Osteocyte (in vitro differentiated cells): ENCODE measurements around the gene GRIK5. TPM values are rescaled to one million over a fixed set of nuclear protein-coding genes. Genes with fewer than 3 reads are reported as not detected.
"Not testable (repeated sequence)": the region's sequence is repeated elsewhere in the genome, so short reads cannot be mapped to it uniquely, and the experiment has no call there.

Experiments used
- DNase-seq: peaks from one replicate; pipeline ENCODE4 v3.0.0; 2021; ENCODE audit warnings: mixed read lengths; ENCODE audit not compliant: unreplicated experiment; ENCODE audit errors: extremely low spot score
- H3K27ac Mint-ChIP-seq: one replicate; pipeline ENCODE4 v1.8.0; 2021; ENCODE audit warnings: mild to moderate bottlenecking, mixed read lengths; ENCODE audit not compliant: unreplicated experiment
- H3K27me3 Mint-ChIP-seq: one replicate; pipeline ENCODE4 v1.8.0; 2021; ENCODE audit warnings: mixed read lengths; ENCODE audit not compliant: unreplicated experiment
- H3K36me3 Mint-ChIP-seq: one replicate; pipeline ENCODE4 v1.8.0; 2021; ENCODE audit warnings: mixed read lengths; ENCODE audit not compliant: unreplicated experiment
- H3K4me1 Mint-ChIP-seq: one replicate; pipeline ENCODE4 v1.8.0; 2021; ENCODE audit warnings: mixed read lengths; ENCODE audit not compliant: unreplicated experiment
- H3K4me3 Mint-ChIP-seq: one replicate; pipeline ENCODE4 v1.8.0; 2021; ENCODE audit warnings: mild to moderate bottlenecking, moderate library complexity, mixed read lengths; ENCODE audit not compliant: unreplicated experiment
- H3K9me3 Mint-ChIP-seq: one replicate; pipeline ENCODE4 v1.8.0; 2021; ENCODE audit warnings: mixed read lengths; ENCODE audit not compliant: unreplicated experiment
- CTCF ChIP-seq: fragments of 200-600 bp; sonication (generic); IDR thresholded peaks from 2 replicates; pipeline ENCODE4 v1.5.0; 2021; ENCODE audit warnings: antibody characterized with exemption, mild to moderate bottlenecking, moderate library complexity
- total RNA-seq: library from RNA; stranded (reverse); gene quantifications from 2 replicates; pipeline ENCODE4 v1.2.1, GENCODE V29; 2021

The GRIK5 gene
- total RNA-seq, 1 donor from 2014 or later: 0.38 TPM

- H3K4me1 Mint-ChIP-seq: peaks cover 8% of the 10 kb centered on the region
- peaks cover 3% of the 10 kb centered on the region for H3K36me3 Mint-ChIP-seq
- no peak overlapping the region for H3K27ac Mint-ChIP-seq
- H3K9me3 Mint-ChIP-seq: no peaks in the 10 kb centered on the region
- TF ChIP-seq CTCF: no peak
- DNase-seq: no peak
- H3K27me3 Mint-ChIP-seq: peaks cover 49% of the 10 kb centered on the region
- no peak overlapping the region for H3K4me3 Mint-ChIP-seq
Measured at GRCh38 chr19:41994521-41994971, 75.5 kb downstream of the GRIK5 start.

DNA sequence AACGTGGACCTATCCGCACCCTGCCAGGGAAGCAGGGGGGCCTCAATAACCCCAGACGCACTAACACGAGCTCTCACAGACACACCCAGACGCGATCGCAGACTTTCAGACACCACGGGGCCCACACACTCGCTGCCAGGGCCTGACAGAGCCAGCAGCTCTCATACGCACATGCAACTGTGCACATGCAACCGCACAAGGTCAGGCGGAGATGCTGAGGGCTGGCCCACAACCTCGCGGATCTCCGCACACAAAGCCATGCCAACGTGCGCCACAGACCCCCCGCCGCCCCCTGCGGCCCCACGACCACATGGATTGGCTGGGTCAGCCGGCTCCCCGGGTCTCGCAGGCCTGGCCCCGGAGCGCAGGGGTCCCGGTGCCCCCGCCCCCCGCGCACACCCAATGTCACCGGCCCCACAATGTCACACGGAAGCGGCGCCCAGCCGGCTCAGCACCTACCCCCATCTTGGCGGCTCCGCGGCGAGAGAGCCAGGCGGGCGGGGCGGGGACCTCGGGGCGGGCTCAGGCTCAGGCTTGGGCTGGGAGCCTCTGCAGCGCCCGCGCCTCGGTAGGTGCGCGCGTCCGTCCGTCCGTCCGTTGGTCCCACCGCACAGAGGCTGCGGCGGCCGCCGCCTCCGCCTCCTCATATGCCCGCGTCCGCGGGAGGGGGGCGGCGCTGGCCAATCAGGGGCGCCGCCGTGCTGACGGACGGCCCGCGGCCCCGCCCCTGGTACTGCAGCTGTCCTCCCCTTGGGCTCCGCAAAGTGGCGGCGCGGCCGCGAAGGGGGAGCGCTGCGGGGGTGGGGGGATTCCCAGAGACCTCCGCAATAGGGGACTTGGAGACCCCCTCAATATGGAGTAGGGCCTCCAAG, 76.2 kb downstream of the GRIK5 start, which contains the start of gene ATP1A3:
Gene ATP1A3 (minus strand): TSS at position 619 of the 872 bp plus-strand sequence. CDS start 154 bp downstream, at position 465.
- DNase-seq: no peak
- H3K4me1 Mint-ChIP-seq: peaks cover 5% of the 10 kb centered on the region
- no peaks in the 10 kb centered on the region for H3K36me3 Mint-ChIP-seq
- H3K27me3 Mint-ChIP-seq: peaks cover 45% of the 10 kb centered on the region
- no peak for TF ChIP-seq CTCF
- no peak within 1 kb of the TSS for H3K27ac Mint-ChIP-seq
- peak within 1 kb of the TSS; percentile 48 for H3K4me3 Mint-ChIP-seq
- no peaks in the 10 kb centered on the region for H3K9me3 Mint-ChIP-seq

GRCh38 chr19:41991925-41992569, 78.0 kb downstream of the GRIK5 start:
- not testable (repeated sequence) for H3K4me1 Mint-ChIP-seq, H3K4me3 Mint-ChIP-seq, H3K27ac Mint-ChIP-seq, DNase-seq, H3K36me3 Mint-ChIP-seq, H3K9me3 Mint-ChIP-seq
- peaks cover 36% of the 10 kb centered on the region for H3K27me3 Mint-ChIP-seq

- H3K9me3 Mint-ChIP-seq: no peaks in the 10 kb centered on the region
- no peak for DNase-seq
- H3K36me3 Mint-ChIP-seq: no peaks in the 10 kb centered on the region
- H3K27me3 Mint-ChIP-seq: peaks cover 27% of the 10 kb centered on the region
- no peak overlapping the region for H3K4me3 Mint-ChIP-seq
- H3K27ac Mint-ChIP-seq: no peak overlapping the region
- peaks cover 2% of the 10 kb centered on the region for H3K4me1 Mint-ChIP-seq
- TF ChIP-seq CTCF: no peak
Measured at GRCh38 chr19:41991025-41991424, 79.0 kb downstream of the GRIK5 start.

DNA sequence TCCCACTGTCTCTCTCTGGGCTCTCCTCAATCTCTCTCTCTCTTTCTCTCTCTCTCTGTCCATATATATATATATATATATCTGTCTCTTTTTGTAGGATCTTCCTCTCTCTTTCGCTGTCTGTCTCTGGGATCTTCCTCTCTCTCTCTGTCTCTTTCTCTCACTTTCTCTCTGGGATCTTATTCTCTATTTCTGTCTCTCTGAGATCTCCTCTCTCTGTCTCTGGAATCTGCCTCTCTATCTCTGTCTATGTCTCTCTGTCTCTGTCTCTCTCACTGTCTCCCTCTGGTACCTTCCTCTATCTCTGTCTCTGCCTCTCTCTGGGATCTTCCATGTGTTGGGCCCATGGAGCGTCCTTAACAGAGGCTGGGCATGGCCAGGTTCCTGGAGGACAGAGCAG, 79.4 kb downstream of the GRIK5 start:
- H3K4me1 Mint-ChIP-seq: peaks cover 2% of the 10 kb centered on the region
- H3K9me3 Mint-ChIP-seq: no peaks in the 10 kb centered on the region
- DNase-seq: no peak
- no peak overlapping the region for H3K27ac Mint-ChIP-seq
- H3K36me3 Mint-ChIP-seq: no peaks in the 10 kb centered on the region
- H3K4me3 Mint-ChIP-seq: no peak overlapping the region
- peaks cover 25% of the 10 kb centered on the region for H3K27me3 Mint-ChIP-seq
- no peak for TF ChIP-seq CTCF
